Tibial artery (tissue), 4 donors: ENCODE results near the gene TDRD3.

ENCODE experiments used
- DNase-seq, 2 donors: peaks; one replicate each; pipeline ENCODE4 v3.0.0-alpha.2; 2019
- H3K27ac ChIP-seq, 2 donors: fragments of 200-600 bp; sonication (generic) in 1 of 2; 1 replicate in 1 of 2; 2 replicates in 1 of 2; pipeline ENCODE4 v1.5.1; 2018 to 2019; ENCODE audit warnings: mild to moderate bottlenecking in 1 of 2
- H3K27me3 ChIP-seq, 2 donors: fragments of 200-600 bp; sonication (generic) in 1 of 2; one replicate each; pipeline versions ENCODE4 v1.5.1 to v1.6.0; 2016 to 2019
- H3K36me3 ChIP-seq, 3 donors: fragments of 200-600 bp; sonication (generic) in 2 of 3; one replicate each; pipeline ENCODE4 v1.5.1; 2016 to 2019; ENCODE audit warnings: mild to moderate bottlenecking in 2 of 3
- H3K4me1 ChIP-seq, 4 donors: fragments of 200-600 bp; sonication (generic) in 2 of 4; 1 replicate in 3 of 4; 2 replicates in 1 of 4; pipeline ENCODE4 v1.5.1; 2016 to 2019
- H3K4me3 ChIP-seq, 2 donors: fragments of 200-600 bp; sonication (generic) in 1 of 2; 1 replicate in 1 of 2; 2 replicates in 1 of 2; pipeline ENCODE4 v1.5.1; 2018 to 2019; ENCODE audit warnings: mild to moderate bottlenecking in 2 of 2
- H3K9me3 ChIP-seq, 3 donors: fragments of 200-600 bp; sonication (generic) in 1 of 3; one replicate each; pipeline ENCODE4 v1.5.1; 2016 to 2019
- intact Hi-C: fragments of 100-400 bp; cut with DNase I; formaldehyde crosslinking; loops from one replicate; pipeline ENCODE4 v1.15.0; 2023; ENCODE audit warnings: low total_unique reads
- TF ChIP-seq, protein P1 (sequence below), 2 experiments: fragments of 200-600 bp in 1 of 2; fragments of 450-650 bp in 1 of 2; IDR thresholded peaks; one replicate each; pipeline ENCODE4 v1.5.1; 2017 to 2019; ENCODE audit warnings: antibody characterized with exemption in 2 of 2, mild to moderate bottlenecking in 1 of 2, moderate library complexity in 1 of 2

TDRD3 gene

DNA sequence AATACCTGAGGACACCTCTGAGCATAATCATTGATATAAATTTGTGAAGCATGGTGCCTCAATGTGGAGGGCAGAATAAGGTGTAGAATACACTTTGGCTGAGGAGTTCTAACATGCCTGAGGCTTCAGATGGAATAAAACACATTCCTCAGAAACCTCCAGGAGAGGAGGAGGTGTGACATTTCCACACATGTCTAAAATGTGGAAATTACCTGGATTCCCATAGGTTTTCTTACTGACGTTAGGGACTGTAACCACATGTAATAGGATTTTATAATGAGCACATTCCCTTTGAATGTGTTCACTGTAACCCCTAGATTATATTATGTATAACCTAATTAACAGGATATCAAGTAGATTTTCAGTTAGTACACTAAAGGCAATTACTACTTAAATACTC lies 226.1 kb downstream of the TDRD3 start:
- intact Hi-C loops, result no loop called here
- Histone ChIP-seq H3K9me3 (no peaks in the 10 kb centered on the region), H3K4me1 (no peaks in the 10 kb centered on the region), H3K4me3 (no peak overlapping the region), H3K27ac (no peak overlapping the region), H3K27me3 (no peaks in the 10 kb centered on the region), H3K36me3 (no peaks in the 10 kb centered on the region)
- TF ChIP-seq, protein P1, sequence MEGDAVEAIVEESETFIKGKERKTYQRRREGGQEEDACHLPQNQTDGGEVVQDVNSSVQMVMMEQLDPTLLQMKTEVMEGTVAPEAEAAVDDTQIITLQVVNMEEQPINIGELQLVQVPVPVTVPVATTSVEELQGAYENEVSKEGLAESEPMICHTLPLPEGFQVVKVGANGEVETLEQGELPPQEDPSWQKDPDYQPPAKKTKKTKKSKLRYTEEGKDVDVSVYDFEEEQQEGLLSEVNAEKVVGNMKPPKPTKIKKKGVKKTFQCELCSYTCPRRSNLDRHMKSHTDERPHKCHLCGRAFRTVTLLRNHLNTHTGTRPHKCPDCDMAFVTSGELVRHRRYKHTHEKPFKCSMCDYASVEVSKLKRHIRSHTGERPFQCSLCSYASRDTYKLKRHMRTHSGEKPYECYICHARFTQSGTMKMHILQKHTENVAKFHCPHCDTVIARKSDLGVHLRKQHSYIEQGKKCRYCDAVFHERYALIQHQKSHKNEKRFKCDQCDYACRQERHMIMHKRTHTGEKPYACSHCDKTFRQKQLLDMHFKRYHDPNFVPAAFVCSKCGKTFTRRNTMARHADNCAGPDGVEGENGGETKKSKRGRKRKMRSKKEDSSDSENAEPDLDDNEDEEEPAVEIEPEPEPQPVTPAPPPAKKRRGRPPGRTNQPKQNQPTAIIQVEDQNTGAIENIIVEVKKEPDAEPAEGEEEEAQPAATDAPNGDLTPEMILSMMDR (IDR thresholded peaks at IDR 0.05), result no peak
- no peak for DNase-seq
